Cardiac muscle cell (in vitro differentiated cells and primary cell): ENCODE measurements around the gene ABCG8. TPM values are rescaled to one million over a fixed set of nuclear protein-coding genes. Genes with fewer than 3 reads are reported as not detected.

Experiments used
- DNase-seq, 2 donors: peaks; one replicate each; pipeline versions ENCODE4 v3.0.0 to v3.0.0-alpha.2; 2010 to 2017; ENCODE audit warnings: low read depth in 1 of 2, low spot score in 1 of 2
- H3K27ac ChIP-seq: fragments of 200-600 bp; sonication (generic); 2 replicates; pipeline ENCODE4 v1.5.1; 2016
- H3K27me3 ChIP-seq: fragments of 200-600 bp; sonication (generic); 2 replicates; pipeline ENCODE4 v1.6.0; 2016; ENCODE audit warnings: control low read depth
- H3K36me3 ChIP-seq: fragments of 200-600 bp; sonication (generic); 2 replicates; pipeline ENCODE4 v1.5.1; 2016; ENCODE audit warnings: control low read depth
- H3K4me1 ChIP-seq: fragments of 200-600 bp; sonication (generic); 2 replicates; pipeline ENCODE4 v1.8.1; 2017; ENCODE audit warnings: low read depth, mild to moderate bottlenecking, mixed run types
- H3K4me3 ChIP-seq: fragments of 200-600 bp; sonication (generic); 2 replicates; pipeline ENCODE4 v1.5.1; 2016; ENCODE audit warnings: mild to moderate bottlenecking
- H3K9me3 ChIP-seq: fragments of 200-600 bp; sonication (generic); 2 replicates; pipeline ENCODE4 v1.5.1; 2017; ENCODE audit warnings: low read depth, mild to moderate bottlenecking, control low read depth
- polyA plus RNA-seq: library from polyadenylated mRNA; unstranded; fragments of >200 nt; fragmentation: Nextera tagmentation; extraction: Ambion mirVana; gene quantifications from 2 replicates; pipeline ENCODE4 v1.2.1, GENCODE V29; 2016
- total RNA-seq: library from RNA; depleted of rRNA; stranded (reverse); fragments of >200 nt; gene quantifications from 2 replicates; pipeline ENCODE4 v1.2.3, GENCODE V29; 2016
- TF ChIP-seq, protein P1 (sequence below): IDR thresholded peaks from 2 replicates; pipeline ENCODE4 v1.5.1; 2012; ENCODE audit warnings: low read depth, mild to moderate bottlenecking, low read length

The ABCG8 gene
- total and polyA plus RNA-seq, 2 experiments from 2014 or later: 0.04 TPM; not detected in 1

DNA sequence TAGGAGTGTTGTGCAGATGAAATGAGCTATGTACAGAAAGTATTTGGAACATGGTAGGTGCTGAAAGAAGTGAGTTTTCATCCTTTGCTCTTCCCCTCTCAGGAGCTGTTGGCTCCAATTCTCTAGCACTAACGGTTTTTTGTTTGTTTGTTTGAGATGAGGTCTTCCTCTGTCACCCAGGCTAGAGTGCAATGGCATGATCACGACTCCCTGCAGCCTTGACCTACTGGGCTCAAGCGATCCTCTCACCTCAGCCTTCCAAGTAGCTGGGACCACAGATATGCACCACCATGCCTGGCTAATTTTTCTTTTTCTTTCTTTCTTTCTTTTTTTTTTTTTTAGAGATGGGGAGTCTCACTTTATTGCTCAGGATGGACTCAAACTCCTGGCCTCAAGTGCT is 12.9 kb upstream of the ABCG8 start:
- Histone ChIP-seq H3K36me3 (no peaks in the 10 kb centered on the region), H3K27ac (no peak overlapping the region), H3K9me3 (no peaks in the 10 kb centered on the region), H3K4me3 (no peak overlapping the region), H3K27me3 (peaks cover 7% of the 10 kb centered on the region), H3K4me1 (no peaks in the 10 kb centered on the region)
- no peak for DNase-seq
- TF ChIP-seq, protein P1, sequence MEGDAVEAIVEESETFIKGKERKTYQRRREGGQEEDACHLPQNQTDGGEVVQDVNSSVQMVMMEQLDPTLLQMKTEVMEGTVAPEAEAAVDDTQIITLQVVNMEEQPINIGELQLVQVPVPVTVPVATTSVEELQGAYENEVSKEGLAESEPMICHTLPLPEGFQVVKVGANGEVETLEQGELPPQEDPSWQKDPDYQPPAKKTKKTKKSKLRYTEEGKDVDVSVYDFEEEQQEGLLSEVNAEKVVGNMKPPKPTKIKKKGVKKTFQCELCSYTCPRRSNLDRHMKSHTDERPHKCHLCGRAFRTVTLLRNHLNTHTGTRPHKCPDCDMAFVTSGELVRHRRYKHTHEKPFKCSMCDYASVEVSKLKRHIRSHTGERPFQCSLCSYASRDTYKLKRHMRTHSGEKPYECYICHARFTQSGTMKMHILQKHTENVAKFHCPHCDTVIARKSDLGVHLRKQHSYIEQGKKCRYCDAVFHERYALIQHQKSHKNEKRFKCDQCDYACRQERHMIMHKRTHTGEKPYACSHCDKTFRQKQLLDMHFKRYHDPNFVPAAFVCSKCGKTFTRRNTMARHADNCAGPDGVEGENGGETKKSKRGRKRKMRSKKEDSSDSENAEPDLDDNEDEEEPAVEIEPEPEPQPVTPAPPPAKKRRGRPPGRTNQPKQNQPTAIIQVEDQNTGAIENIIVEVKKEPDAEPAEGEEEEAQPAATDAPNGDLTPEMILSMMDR: no peak

DNA sequence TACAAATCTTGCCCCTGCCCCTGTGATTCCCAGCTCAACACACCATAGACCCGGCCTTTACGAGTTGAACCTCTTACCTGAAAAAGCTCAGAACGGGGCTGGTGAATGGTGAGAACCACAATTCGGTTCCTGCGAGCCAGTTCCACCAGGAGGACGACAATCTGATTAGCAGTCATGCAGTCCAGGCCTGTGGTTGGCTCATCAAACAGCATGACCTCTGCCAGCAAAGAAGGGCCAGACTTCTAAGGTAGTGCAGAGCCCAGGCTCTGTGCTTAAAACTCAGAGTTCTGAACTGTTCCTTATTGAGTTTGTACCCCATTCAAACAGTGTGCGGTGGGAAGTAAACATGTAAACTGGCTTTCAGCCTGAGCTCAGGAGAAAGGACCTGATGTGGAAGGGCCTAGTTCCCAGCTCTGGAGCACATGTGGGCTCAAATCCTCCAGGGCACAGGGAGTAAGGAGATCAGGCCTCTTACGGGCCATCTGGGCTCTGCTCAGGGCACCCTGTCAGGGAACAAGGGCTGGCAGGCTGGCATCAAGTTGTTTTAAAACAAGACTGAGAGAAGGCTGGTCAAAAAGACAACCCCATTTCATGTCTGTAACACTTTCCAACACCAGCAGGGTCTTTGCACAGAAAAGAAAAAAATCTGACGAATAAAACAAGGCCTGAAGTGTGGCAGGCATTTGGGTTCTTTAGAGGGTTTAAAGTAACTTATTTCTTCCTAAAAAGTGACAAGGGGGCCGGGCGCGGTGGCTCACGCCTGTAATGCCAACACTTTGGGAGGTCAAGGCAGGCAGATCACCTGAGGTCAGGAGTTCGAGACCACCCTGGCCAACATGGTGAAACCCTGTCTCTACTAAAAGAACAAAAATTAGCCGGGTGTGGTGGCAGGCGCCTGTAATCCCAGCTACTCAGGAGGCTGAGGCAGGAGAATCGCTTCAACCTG is 12.2 kb upstream of the ABCG8 start:
- no peak overlapping the region for H3K4me3 ChIP-seq
- H3K4me1 ChIP-seq: no peaks in the 10 kb centered on the region
- no peak overlapping the region for H3K27ac ChIP-seq
- no peak for DNase-seq
- H3K36me3 ChIP-seq: no peaks in the 10 kb centered on the region
- TF ChIP-seq, protein P1: no peak
- no peaks in the 10 kb centered on the region for H3K9me3 ChIP-seq
- H3K27me3 ChIP-seq: peaks cover 14% of the 10 kb centered on the region

DNA sequence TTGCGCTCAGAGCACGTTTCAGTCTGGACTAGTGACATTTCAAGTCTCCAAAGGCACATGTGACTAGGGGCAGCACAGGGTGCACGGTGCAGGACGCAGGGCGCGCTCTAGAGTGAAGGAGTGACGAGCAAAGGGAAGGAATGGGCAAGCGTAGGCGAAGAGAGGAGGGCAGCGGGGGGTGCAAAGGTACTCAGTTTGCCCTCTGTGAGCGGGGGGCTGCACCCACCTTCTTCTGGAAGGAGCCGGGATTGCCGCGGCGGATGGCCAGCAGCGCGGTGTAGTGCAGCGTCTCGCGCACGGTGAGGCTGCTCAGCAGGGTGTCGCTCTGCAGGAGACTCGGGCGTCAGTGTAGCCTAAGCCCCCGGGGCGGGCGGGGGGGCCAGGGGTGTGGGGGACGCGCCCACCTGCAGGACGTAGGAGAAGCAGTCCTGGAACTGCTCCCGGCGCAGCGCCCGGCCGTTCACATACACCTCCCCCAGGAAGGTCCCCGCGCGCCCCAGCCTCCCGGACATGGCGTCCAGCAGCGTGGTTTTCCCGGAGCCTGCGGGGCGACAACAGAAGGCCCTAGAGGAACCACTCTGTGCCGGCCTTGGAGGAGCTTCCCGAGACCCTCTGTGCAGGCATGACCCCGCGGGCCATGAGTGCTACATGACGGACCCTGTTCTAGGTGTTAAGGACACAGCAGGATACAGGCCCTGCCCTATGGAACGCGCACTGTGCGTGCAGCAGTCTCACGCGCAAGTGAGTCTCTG is 7.1 kb upstream of the ABCG8 start:
- Histone ChIP-seq H3K9me3 (no peaks in the 10 kb centered on the region), H3K27me3 (peaks cover 19% of the 10 kb centered on the region), H3K4me3 (peak overlapping the region; percentile 20), H3K36me3 (no peaks in the 10 kb centered on the region), H3K4me1 (no peaks in the 10 kb centered on the region), H3K27ac (no peak overlapping the region)
- peak in 1 of 2 donors; percentile 18 for DNase-seq
- TF ChIP-seq, protein P1: no peak

DNA sequence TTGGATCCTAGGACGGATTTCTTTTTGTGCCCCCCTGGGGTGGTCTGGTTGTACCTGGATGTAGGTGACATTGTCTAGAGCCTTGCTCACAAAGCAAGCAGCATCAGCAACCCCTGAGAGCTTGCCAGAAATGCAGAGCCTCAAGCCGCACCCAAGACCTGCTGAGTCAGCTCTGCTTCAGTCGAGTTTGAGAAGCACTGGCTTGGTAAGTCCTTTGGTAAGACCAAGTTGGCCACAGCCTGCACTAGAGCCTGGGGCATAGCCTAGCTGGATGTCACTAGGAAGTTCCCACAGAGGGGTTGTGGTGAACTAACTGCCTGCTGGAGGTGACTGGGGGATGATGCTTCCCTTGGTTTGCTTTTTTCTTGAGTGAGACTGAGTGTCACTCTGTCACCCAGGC is 6.3 kb upstream of the ABCG8 start:
- Histone ChIP-seq H3K27me3 (peaks cover 19% of the 10 kb centered on the region), H3K4me3 (no peak overlapping the region), H3K4me1 (no peaks in the 10 kb centered on the region), H3K27ac (no peak overlapping the region), H3K9me3 (no peaks in the 10 kb centered on the region), H3K36me3 (no peaks in the 10 kb centered on the region)
- DNase-seq: peak in 1 of 2 donors; percentile 10
- TF ChIP-seq, protein P1: no peak

DNA sequence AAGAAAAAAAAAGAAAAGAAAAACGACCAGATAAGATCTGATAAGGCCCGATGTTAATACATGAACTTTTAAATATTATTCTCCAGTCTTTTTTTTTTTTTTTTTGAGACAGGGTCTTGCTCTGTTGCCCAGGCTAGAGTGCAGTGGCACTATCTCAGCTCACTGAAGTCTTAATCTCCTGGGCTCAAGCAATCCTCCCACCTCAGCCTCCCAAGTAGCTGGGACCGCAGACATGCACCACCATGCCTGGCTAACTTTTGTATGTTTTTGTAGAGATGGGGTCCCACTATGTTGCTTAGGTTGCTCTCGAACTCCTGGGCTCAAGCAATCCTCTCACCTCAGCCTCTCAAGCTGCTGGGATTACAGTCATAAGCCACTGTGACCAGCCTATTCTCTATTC is 1.7 kb upstream of the ABCG8 start:
- TF ChIP-seq, protein P1: no peak
- H3K4me1 ChIP-seq: no peaks in the 10 kb centered on the region
- H3K27ac ChIP-seq: no peak overlapping the region
- H3K9me3 ChIP-seq: no peaks in the 10 kb centered on the region
- H3K36me3 ChIP-seq: no peaks in the 10 kb centered on the region
- H3K4me3 ChIP-seq: no peak overlapping the region
- DNase-seq: no peak
- no peaks in the 10 kb centered on the region for H3K27me3 ChIP-seq
